ENCODE measurements around the gene ARHGEF2. TPM values are rescaled to one million over a fixed set of nuclear protein-coding genes. Genes with fewer than 3 reads are reported as not detected.
A peak's percentile ranks its signal among the peaks of the same experiment; 100 is the strongest.

The ARHGEF2 gene
- total and polyA plus RNA-seq, 9 of the 15 experiments (the other 6 are each of a cell fraction or from before 2014, with no cell fraction given) = 7.1 to 162 (median 62.2) TPM

GRCh38 chr1:155911156-155912055 is 66.9 kb downstream of the ARHGEF2 start, which contains the start of gene RIT1 (continued):
- peak; percentile 79; the same call in 1 of the 2 replicates for TF ChIP-seq HDAC6 (IDR thresholded peaks at IDR 0.05; ENCODE audit: low read depth, low read length)
- TF ChIP-seq MED1 (CRISPR knock-in tag; IDR thresholded peaks at IDR 0.05; ENCODE audit: borderline replicate concordance) = no peak
- TF ChIP-seq TCF3 (CRISPR knock-in tag; IDR thresholded peaks at IDR 0.05) = peak; percentile 38; the same call in 1 of the 2 replicates
- TF ChIP-seq NR2C1 (IDR thresholded peaks at IDR 0.05) = peak; percentile 91
- TF ChIP-seq NR2C1 (tag; IDR thresholded peaks at IDR 0.05) = peak; percentile 93
- TF ChIP-seq KAT7 (CRISPR knock-in tag; IDR thresholded peaks at IDR 0.05; ENCODE audit: borderline replicate concordance) = no peak
- peak; percentile 76 for TF ChIP-seq POLR2B (IDR thresholded peaks at IDR 0.05; ENCODE audit: low read depth, partially characterized antibody)
- TF ChIP-seq YY1 (IDR thresholded peaks at IDR 0.05; ENCODE audit: borderline replicate concordance in 1 of 3, control insufficient read depth in 1 of 3, extremely low read depth in 1 of 3, insufficient read depth in 3 of 3, insufficient read length in 1 of 3, insufficient replicate concordance in 2 of 3, low read depth in 1 of 3, low read length in 2 of 3) = peak; percentile 55 to 96 (median 91)
- TF ChIP-seq CREM (IDR thresholded peaks at IDR 0.05; ENCODE audit: low read depth) = peak; percentile 63
- TF ChIP-seq CTBP1 (IDR thresholded peaks at IDR 0.05; ENCODE audit: borderline replicate concordance) = 0 out of 2 replicates have a peak, but pooled peaks have one; percentile 26
- no peak for TF ChIP-seq ZNF511 (CRISPR knock-in tag; IDR thresholded peaks at IDR 0.05)
- TF ChIP-seq PRPF4 (IDR thresholded peaks at IDR 0.05; ENCODE audit: insufficient read depth, low read depth, low read length, poor library complexity, severe bottlenecking) = no peak
- TF ChIP-seq TFAP4 (CRISPR knock-in tag; IDR thresholded peaks at IDR 0.05; ENCODE audit: borderline replicate concordance) = peak; percentile 71; the same call in 1 of the 2 replicates
- peak in 1 of 3 experiments; percentile 12; a peak in 1 of 6 replicates for TF ChIP-seq CTCF (IDR thresholded peaks at IDR 0.05 in 2 of 3, conservative IDR thresholded peaks at IDR 0.05 in 1 of 3; ENCODE audit: insufficient read depth in 2 of 3, low read depth in 1 of 3, low read length in 3 of 3)
- TF ChIP-seq ZNF57 (CRISPR knock-in tag; IDR thresholded peaks at IDR 0.05) = no peak
- no peak for TF ChIP-seq AFF4 (CRISPR knock-in tag; IDR thresholded peaks at IDR 0.05)
- 0 out of 2 replicates have a peak, but pooled peaks have one; percentile 43 for TF ChIP-seq ZNF175 (CRISPR knock-in tag; IDR thresholded peaks at IDR 0.05; ENCODE audit: low read depth)

All from K562 (cell line).